ENCODE measurements around the gene PPP2R3B.

DNA sequence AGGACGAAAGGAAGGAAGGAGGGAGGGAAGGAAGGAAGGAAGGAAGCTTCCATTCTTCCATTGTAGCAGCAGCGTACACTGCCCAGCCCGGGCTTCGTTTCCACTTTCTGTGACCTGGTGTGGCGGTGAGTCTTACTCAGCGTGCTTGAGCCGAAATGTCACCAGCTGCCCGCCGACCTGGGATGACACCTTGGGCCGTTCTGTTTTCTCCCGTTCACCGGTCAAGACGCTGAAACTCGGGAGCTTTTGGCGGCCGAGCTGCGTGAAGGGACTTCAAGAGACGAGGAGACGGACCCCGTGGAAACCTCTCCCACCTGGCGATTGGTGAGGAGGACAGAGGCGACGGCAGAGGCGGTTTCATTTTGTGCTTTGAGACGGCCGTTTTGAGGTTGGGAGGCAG is 47.1 kb upstream of the PPP2R3B start:
- TF ChIP-seq, protein P1, sequence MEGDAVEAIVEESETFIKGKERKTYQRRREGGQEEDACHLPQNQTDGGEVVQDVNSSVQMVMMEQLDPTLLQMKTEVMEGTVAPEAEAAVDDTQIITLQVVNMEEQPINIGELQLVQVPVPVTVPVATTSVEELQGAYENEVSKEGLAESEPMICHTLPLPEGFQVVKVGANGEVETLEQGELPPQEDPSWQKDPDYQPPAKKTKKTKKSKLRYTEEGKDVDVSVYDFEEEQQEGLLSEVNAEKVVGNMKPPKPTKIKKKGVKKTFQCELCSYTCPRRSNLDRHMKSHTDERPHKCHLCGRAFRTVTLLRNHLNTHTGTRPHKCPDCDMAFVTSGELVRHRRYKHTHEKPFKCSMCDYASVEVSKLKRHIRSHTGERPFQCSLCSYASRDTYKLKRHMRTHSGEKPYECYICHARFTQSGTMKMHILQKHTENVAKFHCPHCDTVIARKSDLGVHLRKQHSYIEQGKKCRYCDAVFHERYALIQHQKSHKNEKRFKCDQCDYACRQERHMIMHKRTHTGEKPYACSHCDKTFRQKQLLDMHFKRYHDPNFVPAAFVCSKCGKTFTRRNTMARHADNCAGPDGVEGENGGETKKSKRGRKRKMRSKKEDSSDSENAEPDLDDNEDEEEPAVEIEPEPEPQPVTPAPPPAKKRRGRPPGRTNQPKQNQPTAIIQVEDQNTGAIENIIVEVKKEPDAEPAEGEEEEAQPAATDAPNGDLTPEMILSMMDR (IDR thresholded peaks at IDR 0.05; ENCODE audit: low read depth, low read length), result no peak
- no peak for TF ChIP-seq MYC (IDR thresholded peaks at IDR 0.05; ENCODE audit: low read depth, low read length)

All from NB4 (cell line).